ENCODE measurements around the gene TET1. TPM values are rescaled to one million over a fixed set of nuclear protein-coding genes. Genes with fewer than 3 reads are reported as not detected.

Gene TET1
- total RNA-seq, 1 experiment from 2014 or later, result 2.4 TPM

GRCh38 chr10:68558478-68558877 is 1.7 kb upstream of the TET1 start:
- ChIA-PET CTCF (no interaction called here), POLR2A (ENCODE audit: unreplicated experiment) (no interaction called here)
- Histone ChIP-seq H3K79me2 (ENCODE audit: low read depth) (no peaks in the 10 kb centered on the region), H3K9me3 (ENCODE audit: insufficient read depth, low read depth) (no peaks in the 10 kb centered on the region), H4K20me1 (ENCODE audit: insufficient read depth) (no peaks in the 10 kb centered on the region), H3K4me1 (replicated peaks; ENCODE audit: insufficient read depth) (no peaks in the 10 kb centered on the region), H2AFZ (no peak overlapping the region), H3K4me2 (no peak overlapping the region), H3K36me3 (ENCODE audit: low read depth) (no peaks in the 10 kb centered on the region), H3F3A (ENCODE audit: insufficient read depth, low read depth) (0 out of 2 replicates have a peak, but pooled peaks cover 3% of the 10 kb centered on the region), H3K27me3 (ENCODE audit: insufficient read depth, low read depth) (peaks cover 15% of the 10 kb centered on the region; the same call in 1 of the 2 replicates), H3K27ac (no peak overlapping the region), H3K4me3 (no peak overlapping the region), H3K9me2 (ENCODE audit: insufficient read depth) (no peaks in the 10 kb centered on the region; the same call in 1 of the 2 replicates)
- TF ChIP-seq EZH2 (IDR thresholded peaks at IDR 0.05; ENCODE audit: low read depth), result no peak
- no peak for TF ChIP-seq CTCF (conservative IDR thresholded peaks at IDR 0.05)
- BruUV-seq (replicated peaks), result no TSS peak
- intact Hi-C loops (cut with micrococcal nuclease; ENCODE audit: unreplicated experiment), result no loop called here
- DNase-seq, result no peak

GRCh38 chr10:68559251-68559650 is 886 bp upstream of the TET1 start:
- intact Hi-C loops (cut with micrococcal nuclease; ENCODE audit: unreplicated experiment), result no loop called here
- Histone ChIP-seq H3K27ac (no peak overlapping the region), H3K79me2 (ENCODE audit: low read depth) (no peaks in the 10 kb centered on the region), H3K27me3 (ENCODE audit: insufficient read depth, low read depth) (peaks cover 15% of the 10 kb centered on the region; the same call in 1 of the 2 replicates), H3K4me3 (no peak overlapping the region), H3K4me2 (peak overlapping the region; percentile 85; the same call in 1 of the 2 replicates), H3K9me2 (ENCODE audit: insufficient read depth) (no peaks in the 10 kb centered on the region), H3K9me3 (ENCODE audit: insufficient read depth, low read depth) (no peaks in the 10 kb centered on the region), H2AFZ (0 out of 2 replicates have a peak overlapping the region, but pooled peaks have one; percentile 78), H3K36me3 (ENCODE audit: low read depth) (no peaks in the 10 kb centered on the region), H3F3A (ENCODE audit: insufficient read depth, low read depth) (0 out of 2 replicates have a peak, but pooled peaks cover 3% of the 10 kb centered on the region), H4K20me1 (ENCODE audit: insufficient read depth) (no peaks in the 10 kb centered on the region), H3K4me1 (replicated peaks; ENCODE audit: insufficient read depth) (no peaks in the 10 kb centered on the region)
- ChIA-PET POLR2A (ENCODE audit: unreplicated experiment) (no interaction called here), CTCF (interaction anchor here (0.6 kb wide), 1 partner anchor 179 kb away, joined by 9 read pairs; no protein-coding TSS in a partner anchor)
- DNase-seq, result no peak
- no TSS peak for BruUV-seq (replicated peaks)
- no peak for TF ChIP-seq CTCF (conservative IDR thresholded peaks at IDR 0.05)
- no peak for TF ChIP-seq EZH2 (IDR thresholded peaks at IDR 0.05; ENCODE audit: low read depth)

GRCh38 chr10:68559841-68560185 is 324 bp upstream of the TET1 start:
- ChIA-PET CTCF (interaction anchor here (0.6 kb wide), 1 partner anchor 179 kb away, joined by 9 read pairs; no protein-coding TSS in a partner anchor), POLR2A (ENCODE audit: unreplicated experiment) (interaction anchor here (0.6 kb wide), 1 partner anchor 41 kb away, joined by 5 read pairs; no protein-coding TSS in a partner anchor)
- Histone ChIP-seq H3K4me2 (peak overlapping the region; percentile 85), H3K27ac (no peak overlapping the region), H3K9me3 (ENCODE audit: insufficient read depth, low read depth) (no peaks in the 10 kb centered on the region), H3K79me2 (ENCODE audit: low read depth) (no peaks in the 10 kb centered on the region), H3K4me3 (peak overlapping the region; percentile 68; the same call in 1 of the 2 replicates), H4K20me1 (ENCODE audit: insufficient read depth) (no peaks in the 10 kb centered on the region), H3K36me3 (ENCODE audit: low read depth) (no peaks in the 10 kb centered on the region), H2AFZ (0 out of 2 replicates have a peak overlapping the region, but pooled peaks have one; percentile 78), H3K4me1 (replicated peaks; ENCODE audit: insufficient read depth) (no peaks in the 10 kb centered on the region), H3F3A (ENCODE audit: insufficient read depth, low read depth) (0 out of 2 replicates have a peak, but pooled peaks cover 3% of the 10 kb centered on the region), H3K9me2 (ENCODE audit: insufficient read depth) (no peaks in the 10 kb centered on the region), H3K27me3 (ENCODE audit: insufficient read depth, low read depth) (peaks cover 15% of the 10 kb centered on the region; the same call in 1 of the 2 replicates)
- no peak for DNase-seq
- intact Hi-C loops (cut with micrococcal nuclease; ENCODE audit: unreplicated experiment), result loop anchor here (1.0 to 5.0 kb wide), 2 partner anchors 33 to 40 kb away; partner anchors contain the start of gene SLC25A16
- no TSS peak for BruUV-seq (replicated peaks)
- no peak for TF ChIP-seq CTCF (conservative IDR thresholded peaks at IDR 0.05)

Data from PC-9 (cell line).